HG03565 (cell line): Measurements from ENCODE around the gene ESPN.
A peak's percentile ranks its signal among the peaks of the same experiment; 100 is the strongest.
"Not testable (repeated sequence)": the region's sequence is repeated elsewhere in the genome, so short reads cannot be mapped to it uniquely, and the experiment has no call there.

Experiments
- ATAC-seq: cut with Tn5 transposase; IDR thresholded peaks from one replicate; pipeline ENCODE4 v1.9.1; 2021; ENCODE audit warnings: mild to moderate bottlenecking, moderate library complexity; ENCODE audit not compliant: unreplicated experiment

The ESPN gene

GRCh38 chr1:6477039-6477820, 52.7 kb downstream of the ESPN start:
- ATAC-seq, result no peak

GRCh38 chr1:6481820-6482219, 57.2 kb downstream of the ESPN start:
- ATAC-seq, result no peak

- ATAC-seq, result no peak
These were observed 58.6 kb downstream of the ESPN start for GRCh38 chr1:6483017-6483760.

- no peak for ATAC-seq
These were observed 59.2 kb downstream of the ESPN start for GRCh38 chr1:6483761-6484117.

GRCh38 chr1:6484826-6485167, 60.2 kb downstream of the ESPN start:
- ATAC-seq, result no peak

- no peak for ATAC-seq
These were observed 60.9 kb downstream of the ESPN start for GRCh38 chr1:6485168-6486101.

GRCh38 chr1:6486433-6487011, 61.9 kb downstream of the ESPN start:
- peak; percentile 55 for ATAC-seq

GRCh38 chr1:6487804-6488484, 63.4 kb downstream of the ESPN start:
- no peak for ATAC-seq

- ATAC-seq, result no peak
These were observed 64.2 kb downstream of the ESPN start for GRCh38 chr1:6488602-6489382.

GRCh38 chr1:6489383-6489765, 64.8 kb downstream of the ESPN start:
- no peak for ATAC-seq

GRCh38 chr1:6489799-6490180, 65.2 kb downstream of the ESPN start:
- ATAC-seq, result no peak

GRCh38 chr1:6490181-6491080, 65.9 kb downstream of the ESPN start:
- ATAC-seq, result no peak

- no peak for ATAC-seq
These were observed 66.5 kb downstream of the ESPN start for GRCh38 chr1:6491081-6491449.

- ATAC-seq, result no peak
These were observed 66.9 kb downstream of the ESPN start, which contains the start of gene PLEKHG5 for GRCh38 chr1:6491480-6491962. PLEKHG5 (minus strand) TSS chr1:6491667; CDS start chr1:6477571, 14,096 bp downstream.

- ATAC-seq, result no peak
These were observed 67.4 kb downstream of the ESPN start for GRCh38 chr1:6491966-6492365.

- ATAC-seq, result not testable (repeated sequence)
These were observed 69.3 kb downstream of the ESPN start for GRCh38 chr1:6493834-6494223.

GRCh38 chr1:6494627-6495026, 70.1 kb downstream of the ESPN start:
- no peak for ATAC-seq

GRCh38 chr1:6495041-6495441, 70.5 kb downstream of the ESPN start:
- no peak for ATAC-seq
